GM19025 (cell line): ENCODE results near the gene ROR1.
"Not testable (repeated sequence)": the region's sequence is repeated elsewhere in the genome, so short reads cannot be mapped to it uniquely, and the experiment has no call there.

Source experiments
- ATAC-seq: cut with Tn5 transposase; IDR thresholded peaks from one replicate; pipeline ENCODE4 v1.9.1; 2021; ENCODE audit warnings: mild to moderate bottlenecking, low read depth, moderate library complexity; ENCODE audit not compliant: unreplicated experiment

ROR1 gene

DNA sequence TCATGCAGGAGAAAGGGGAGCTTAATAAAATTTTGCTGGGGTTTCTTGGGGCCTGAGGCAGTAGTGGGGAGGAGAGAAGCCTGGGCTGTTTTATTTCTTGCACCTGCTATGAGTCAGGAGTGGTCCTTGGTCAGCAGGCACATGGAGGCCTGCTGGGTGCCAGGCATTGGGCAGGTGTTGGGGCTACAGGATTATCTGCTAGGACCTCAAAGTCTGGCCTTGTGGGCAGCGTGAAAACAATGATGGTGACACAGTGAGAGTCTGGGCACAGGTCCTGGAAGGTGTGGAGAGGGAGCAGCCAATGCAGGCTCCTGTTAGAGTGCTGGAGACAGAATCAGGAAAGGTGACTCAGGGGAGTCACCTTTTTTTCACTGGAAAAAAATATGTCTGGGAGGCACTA, 17.2 kb downstream of the ROR1 start:
- no peak for ATAC-seq

DNA sequence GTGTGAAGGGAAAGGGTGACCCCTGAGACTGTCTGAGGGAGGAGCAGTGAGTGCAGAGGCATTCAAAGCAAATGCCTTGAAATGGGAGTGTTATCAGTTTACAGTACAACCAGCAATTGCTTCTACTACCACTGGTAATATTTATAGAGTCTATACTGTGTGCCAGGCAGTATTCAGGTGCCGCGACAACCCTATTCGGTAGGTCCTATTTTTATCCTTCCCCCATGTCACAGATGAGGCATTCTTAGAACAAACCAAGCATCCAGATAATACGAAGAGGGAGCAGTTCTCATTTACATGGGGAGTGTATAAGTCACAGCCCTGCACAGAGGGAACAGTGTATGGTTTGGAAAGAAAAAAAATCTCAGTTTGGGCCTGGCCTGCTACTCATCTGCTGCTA, 18.3 kb downstream of the ROR1 start:
- ATAC-seq, result no peak

DNA sequence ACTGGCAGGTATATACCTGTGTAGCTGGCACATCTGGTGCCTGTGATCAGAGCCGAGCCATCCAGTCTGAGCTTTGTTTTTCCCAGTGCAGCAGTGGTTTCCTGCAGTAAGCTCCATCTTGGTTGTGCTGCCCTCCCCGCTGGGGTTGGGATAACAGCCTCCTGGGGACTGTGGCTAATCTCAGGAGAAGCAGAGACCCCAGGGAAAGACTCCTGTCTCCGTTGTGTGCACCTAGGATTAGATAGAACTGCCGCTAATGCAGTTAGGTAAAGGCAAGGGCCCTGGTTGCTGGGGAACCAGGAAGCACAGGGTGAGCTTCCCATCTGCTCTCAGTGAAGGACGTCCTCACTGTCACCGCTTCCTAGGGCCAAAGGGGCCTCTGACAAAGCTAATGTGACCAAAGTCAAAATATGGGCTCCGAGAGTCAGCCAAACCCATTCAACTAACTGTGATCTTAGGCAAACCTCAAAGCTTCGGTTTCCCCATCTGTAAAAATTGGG, 20.0 kb downstream of the ROR1 start:
- no peak for ATAC-seq

DNA sequence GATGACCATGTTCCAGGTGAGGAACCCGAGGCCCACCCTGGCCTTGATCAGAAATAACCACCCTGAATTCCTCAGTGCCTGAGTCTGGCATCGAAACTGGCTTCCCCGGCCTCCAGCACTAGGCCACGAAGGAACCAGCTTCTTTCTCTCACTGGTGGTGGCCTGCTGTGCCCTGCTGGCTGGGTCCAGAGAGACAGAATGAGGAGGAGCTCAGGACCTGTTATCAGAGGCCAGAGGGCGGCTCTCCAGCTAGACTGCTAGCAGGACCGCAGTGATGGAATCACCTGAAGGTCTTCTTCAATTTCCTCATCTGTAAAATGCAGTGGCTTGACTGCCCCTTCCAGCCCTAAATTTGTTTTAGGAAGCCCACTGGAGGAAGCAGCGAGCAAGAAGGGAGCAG, 20.5 kb downstream of the ROR1 start:
- ATAC-seq, result no peak

DNA sequence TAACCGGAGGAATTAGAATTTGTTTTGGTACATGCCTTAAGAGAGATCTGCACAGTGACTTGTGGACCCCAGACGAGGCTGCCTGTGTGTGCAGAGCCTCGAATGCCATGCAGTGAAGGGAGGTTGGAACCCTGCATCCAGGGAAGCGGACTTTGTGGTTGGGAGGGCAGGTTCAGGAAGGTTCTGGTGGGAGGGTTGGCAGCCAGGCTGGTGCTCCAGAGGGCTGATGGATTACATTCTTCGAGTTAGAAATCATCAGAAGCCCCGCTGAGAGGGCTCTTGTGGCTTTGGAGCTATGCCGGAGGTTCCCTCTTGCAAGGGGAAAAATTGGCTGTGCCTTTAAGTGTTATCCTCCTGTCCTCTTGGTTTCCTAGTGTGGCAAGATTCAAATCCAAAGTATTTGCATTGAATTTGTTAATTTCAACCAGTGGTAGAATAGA, 21.1 kb downstream of the ROR1 start:
- ATAC-seq, result no peak

DNA sequence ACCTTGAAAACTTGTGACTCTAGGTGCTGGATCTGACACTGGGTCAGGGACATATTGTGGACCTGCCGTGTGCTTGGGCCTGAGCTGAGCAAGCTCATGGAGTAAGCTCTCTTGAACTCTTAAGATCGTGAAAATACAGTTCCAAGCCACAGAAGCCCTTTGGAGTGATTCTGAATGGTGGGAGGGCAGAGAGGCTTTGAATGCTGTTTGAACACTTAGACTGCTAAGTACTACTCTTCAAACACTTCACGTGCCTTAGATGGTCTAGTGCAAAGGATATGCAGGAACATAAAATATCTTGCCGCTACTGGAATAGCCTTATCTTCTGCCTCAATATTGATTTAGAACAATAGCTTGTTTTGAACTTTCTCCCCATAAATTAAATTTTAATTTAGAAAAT, 21.6 kb downstream of the ROR1 start:
- no peak for ATAC-seq

DNA sequence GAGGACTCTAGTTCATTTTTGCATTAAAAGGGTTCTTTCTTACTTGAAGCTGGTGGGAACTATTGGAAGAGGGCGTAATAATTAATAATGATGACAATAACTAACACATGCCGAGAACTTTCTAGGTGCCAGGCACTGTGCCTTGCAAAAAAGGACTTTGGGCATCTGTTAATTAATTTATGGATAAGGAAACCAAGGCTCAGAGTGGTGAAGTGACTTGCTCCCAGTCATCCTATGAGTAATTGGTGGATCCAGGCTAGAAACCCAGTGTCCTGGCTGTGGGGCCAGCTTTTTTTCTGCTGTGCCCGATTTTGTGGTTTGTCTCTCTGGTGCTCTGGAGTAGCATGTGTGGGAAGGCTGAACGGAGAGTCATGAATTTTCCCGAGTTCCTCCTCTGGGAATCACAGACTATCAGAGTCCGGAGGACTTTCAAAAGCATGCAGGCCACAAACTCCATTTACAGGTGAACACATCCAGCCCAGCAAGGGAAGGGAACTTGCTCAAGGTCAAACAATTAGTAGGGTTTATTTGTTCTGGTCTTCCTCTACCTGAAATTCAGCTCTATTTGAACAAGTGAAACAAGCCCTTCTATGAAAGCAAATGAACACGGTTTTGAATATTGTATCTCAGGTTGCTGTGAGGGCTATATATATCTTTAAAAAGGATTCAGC, 23.4 kb downstream of the ROR1 start:
- no peak for ATAC-seq

DNA sequence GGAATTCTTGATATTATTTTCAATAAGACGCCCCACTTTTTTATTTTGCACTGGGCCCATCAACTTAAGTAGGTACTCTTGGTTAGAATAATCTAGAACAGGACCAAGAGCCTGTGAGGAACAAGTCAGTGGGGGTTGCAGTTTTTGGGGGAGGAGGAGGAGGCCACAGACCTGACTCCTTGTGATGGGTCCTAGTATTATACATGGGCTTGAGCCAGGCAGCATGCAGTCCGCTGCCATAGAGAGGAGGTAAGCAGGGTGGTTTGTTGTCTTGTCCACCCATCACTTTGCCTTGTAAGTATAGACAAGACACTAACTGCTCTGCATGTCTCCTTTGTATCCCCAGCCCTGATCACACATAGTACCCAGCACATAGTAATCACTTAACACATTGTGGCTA, 24.5 kb downstream of the ROR1 start:
- ATAC-seq, result no peak

DNA sequence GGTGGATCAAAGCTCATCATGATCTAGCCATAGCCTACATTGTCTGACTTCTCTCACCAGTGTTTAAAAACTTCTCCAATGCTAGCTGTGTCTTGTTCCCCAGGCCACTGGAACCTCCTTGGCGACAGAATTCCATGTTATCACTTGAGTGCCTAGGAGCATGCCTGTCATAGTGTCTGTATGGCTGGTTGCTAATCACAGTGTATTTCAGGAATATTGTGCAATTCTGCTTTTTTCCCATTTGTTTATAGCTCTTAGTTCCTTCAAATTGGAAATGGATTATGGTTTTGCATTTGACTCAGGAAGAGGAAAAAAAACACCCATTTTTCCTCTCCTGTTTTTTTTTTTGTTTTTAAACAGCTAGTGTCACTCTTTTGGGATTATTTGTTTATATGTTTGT, 25.5 kb downstream of the ROR1 start:
- no peak for ATAC-seq

DNA sequence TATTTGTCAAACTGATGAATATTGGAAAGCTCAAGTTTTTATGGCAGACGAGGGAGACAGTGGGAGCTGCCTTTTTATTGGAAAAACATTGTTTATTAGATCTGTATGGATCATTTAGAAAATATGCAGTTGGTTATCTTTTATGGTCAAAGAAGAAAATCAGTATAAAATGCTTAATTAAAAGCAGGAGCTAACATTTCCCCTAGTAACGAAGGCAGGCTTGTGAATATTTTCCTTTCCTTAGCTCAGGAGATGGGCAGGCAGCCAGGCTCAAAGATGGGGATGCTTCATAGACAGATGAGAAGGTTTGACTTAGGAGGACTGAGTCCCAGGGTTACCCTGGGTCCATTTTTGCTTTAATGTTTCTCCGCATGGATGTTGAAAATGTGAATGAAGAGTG, 26.0 kb downstream of the ROR1 start:
- ATAC-seq, result no peak

DNA sequence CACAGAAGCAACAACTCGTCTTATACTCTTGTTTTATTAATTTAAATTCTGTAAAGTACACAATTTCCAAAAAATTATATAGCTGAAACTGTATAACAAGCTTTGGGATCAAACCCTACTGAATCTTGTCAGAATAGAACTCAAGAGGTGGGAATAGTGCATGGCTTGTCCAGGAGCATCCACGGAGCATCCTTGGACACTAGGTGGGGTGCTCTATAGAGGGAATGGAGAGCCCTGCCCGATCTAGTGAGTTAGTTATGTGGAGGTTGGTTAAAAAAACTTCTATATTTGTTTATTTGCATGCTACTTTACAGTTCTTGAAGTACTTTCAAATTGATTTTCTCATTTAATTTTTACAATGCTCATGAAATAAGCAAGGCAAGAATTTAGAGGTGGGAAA, 28.3 kb downstream of the ROR1 start:
- no peak for ATAC-seq

DNA sequence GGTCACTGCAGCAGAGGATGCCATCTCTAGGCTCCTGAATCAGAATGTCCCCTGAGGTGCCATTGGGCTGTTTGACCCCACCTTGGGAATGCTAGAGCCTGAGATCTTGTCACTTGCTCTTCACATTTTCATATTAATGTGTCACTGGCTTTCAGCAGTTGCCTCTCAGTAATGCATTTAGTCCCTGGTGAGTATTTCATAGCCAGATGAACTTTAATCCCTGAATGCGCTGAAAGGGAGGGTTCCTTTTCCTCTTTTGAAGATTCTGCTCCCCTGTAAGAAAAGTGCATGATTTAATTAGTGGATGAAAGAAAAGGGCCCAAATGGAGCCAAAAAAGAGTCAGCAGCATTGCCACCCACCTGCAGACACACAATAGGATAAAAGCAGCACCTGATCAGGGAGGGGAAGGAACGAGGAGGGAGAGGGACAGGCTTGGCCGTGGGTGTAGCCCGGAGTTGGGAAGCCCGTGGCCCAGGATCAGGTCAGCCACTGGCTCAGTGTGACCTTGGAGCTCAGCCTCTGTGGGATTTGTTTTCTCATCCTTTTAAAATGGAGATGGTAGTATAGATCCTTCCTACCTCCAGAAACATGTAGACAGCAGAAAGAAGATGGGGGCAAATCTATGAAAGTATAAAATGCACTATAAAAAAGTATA, 31.1 kb downstream of the ROR1 start:
- ATAC-seq, result no peak

DNA sequence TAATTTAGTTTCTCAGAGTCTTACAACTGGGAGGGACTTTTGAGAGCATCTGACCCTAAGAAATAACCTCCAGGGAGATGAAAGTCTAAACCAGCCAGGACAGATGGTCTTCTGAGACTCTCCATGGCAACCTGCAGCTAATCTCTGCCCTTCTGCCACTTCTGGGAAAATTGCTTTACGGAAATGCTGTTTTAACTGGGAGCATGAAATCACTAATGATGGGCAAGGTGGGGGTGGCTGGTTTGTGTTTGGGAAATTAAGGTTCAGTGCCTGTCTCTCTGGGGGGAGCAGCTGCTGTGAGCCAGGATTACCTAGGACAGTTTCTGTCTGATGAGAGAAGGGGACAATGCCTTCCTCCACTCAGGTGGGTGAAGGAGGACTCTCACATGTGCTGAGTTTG, 33.2 kb downstream of the ROR1 start:
- no peak for ATAC-seq

DNA sequence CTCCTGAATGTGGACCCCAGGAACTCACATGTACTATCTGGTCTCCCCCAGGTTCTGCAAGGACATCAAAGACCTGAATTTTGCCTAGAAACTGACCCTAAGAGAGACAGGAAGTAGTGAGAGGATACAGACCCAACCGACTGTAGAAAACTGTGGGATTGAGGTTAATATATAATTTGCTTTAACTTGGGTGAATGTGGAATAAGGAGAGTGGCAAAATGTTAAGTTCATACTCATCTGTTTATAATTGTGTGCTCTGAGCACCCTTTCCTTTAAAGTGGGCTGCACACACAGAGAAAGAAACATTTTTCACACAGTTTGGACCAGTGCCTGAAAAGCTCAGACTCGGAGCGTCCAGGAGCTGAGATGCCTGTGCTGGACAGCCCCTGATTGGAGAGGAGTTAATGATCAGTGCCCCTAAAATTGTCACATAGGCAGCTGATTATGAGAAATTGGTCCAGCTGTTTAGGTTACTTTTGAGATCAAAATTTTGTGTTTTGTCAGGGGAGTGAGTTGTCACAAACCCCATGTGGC, 37.2 kb downstream of the ROR1 start:
- no peak for ATAC-seq

DNA sequence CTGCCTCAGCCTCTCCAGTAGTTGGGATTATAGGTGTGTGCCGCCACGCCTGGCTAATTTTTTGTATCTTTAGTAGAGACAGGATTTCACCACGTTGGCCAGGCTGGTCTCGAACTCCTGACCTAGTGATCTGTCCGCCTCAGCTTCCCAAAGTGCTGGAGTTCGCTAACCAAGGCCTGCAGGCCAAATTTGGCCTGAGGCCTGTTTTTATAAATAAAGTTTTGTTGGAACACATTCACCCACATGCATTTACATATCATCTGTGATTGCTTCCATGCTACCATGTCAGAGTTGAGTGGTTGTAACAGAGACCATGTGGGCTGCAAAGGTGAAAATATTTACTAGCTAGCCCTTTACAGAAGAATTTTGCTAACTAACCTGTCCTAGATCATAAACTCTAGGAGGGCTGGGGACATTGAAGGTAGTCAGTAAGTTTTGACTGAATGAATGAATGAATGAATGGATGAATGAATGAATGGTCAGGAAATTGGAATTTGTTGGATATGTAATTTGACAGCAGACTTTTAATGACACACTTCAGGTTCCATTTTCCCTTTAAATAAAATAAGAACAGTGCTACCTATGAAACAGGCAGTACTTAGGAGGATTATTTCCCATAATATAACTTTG, 38.4 kb downstream of the ROR1 start:
- no peak for ATAC-seq

DNA sequence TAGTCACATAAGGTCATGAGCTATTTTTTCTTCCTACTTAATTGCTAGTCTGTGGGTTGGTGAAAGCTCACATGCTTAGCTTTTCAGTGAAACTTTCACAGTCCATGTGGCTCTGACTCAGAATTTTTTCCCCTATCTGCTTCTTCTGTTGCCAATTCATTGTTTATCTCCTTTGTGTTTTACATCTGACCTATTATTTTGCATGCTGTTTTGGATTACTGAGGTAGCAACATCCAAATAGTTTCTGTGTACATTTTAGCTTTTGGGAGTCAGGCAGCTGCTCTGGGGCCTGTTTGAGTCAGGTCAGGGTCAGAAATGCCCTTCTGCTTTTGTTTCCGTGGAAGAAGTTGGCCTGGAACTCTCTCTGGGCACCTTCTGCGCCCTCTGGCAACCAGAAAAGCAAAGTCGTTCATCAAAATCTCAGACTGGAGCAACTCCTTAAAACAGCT, 40.0 kb downstream of the ROR1 start:
- no peak for ATAC-seq

DNA sequence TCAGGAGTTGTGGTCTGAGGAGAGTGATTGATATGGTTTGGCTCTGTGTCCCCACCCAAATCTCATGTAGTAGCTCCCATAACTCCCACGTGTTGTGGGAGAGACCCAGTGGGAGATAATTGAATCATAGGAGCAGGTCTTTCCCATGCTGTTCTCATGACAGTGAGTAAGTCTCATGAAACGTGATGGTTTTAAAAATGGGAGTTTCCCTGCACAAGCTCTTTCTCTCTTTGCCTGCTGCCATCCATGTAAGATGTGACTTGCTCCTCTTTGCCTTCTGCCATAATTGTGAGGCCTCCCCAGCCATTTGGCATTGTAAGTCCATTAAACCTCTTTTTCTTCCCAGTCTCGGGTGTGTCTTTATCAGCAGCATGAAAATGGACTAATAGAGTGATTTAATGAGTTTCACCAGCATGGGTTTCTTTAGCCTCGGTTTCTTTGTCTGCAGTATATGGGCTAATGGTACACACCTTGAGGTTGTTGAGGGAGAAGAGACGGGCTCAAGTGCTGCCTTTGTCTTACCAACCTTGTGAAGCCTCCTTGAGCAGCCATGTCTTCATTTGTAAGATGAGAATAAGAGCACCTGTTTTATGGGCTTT, 42.5 kb downstream of the ROR1 start:
- ATAC-seq, result not testable (repeated sequence)

DNA sequence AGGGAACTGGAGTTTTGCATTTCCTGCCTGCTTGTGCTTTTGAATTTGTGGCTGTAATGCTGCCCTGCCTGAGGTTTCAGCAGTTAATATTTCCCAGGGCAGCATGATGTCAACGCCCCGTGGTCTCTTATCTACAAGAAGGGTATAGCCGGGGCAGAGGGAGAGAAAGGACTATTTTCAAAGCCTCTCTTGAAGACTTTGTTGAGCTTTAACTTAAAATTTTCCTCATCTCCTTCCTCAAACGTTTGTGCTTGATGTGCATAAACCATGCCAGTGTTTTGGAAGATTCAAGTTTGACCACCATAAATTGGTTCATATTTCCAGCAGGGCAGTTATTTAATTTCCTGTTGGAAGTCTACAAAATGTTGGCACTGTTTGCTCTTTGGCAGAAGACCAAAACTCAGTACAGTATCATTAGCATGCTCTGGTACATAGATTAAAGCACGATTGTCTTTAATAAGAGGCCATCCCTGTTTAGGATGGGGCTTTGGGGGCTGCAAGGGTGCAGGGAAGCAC, 43.4 kb downstream of the ROR1 start:
- ATAC-seq, result no peak

DNA sequence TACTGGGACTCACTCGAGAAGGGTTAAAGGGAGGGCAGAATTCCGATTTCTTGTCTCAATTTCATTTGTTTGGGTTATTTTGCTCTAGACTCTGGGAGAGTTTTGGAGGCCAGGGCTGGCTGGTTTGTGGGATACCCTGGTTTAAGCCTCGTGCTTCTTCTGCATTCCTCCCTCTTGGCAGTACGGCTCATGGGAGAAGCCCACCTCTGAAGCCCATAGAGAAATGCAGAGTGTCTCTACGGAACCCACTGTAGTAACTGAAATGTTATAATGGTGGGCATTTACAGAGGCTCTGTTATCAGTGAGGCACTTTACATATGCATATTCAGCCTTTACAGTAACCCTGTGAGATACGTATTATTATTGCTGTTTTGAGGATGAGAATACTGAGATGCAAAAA, 43.9 kb downstream of the ROR1 start:
- no peak for ATAC-seq

DNA sequence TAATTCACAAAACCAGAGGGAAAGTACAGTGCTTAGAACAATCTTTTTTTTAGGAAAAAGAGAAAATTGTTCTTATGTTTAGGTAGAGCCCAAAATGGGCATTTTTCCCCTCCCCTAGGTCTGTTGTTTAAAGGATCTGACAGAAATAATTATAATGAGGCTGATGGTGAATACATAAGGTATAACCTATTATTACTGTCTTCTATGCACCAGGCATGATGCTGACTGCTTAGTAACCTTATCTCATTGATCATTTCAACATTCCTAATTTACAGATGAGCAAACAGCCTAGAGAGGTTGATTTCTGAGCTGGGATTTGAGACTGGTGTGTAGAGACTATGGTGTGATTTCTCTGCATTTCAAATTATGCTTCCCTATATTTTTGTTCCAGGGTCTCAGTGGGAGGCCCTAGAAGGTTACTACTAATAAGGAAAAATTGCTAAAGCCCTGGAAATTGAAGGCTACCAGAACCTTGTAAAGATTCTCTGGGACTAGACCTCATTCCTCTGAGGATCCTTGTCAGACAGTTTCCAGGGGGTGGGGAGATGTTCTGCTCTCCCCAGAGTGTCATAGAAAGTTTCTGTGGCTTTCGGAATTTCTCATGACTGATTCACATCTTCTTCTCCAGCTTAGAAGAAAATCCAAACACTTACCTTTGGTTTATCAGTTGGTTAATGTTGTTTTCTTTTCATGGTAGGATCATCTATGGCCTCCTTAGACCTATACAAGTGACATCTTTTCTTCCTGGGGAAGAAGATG, 44.9 kb downstream of the ROR1 start:
- ATAC-seq, result no peak
